Measurements from ENCODE around the gene TNNT3. TPM values are rescaled to one million over a fixed set of nuclear protein-coding genes. Genes with fewer than 3 reads are reported as not detected.
"Not testable (repeated sequence)": the region's sequence is repeated elsewhere in the genome, so short reads cannot be mapped to it uniquely, and the experiment has no call there.

The TNNT3 gene
- polyA plus RNA-seq, 2 of the 4 experiments (the other 2 are of a cell fraction) = not detected

- no peak for DNase-seq (ENCODE audit: low read depth in 1 of 2, low spot score in 1 of 2)
- ChIA-PET CTCF (interaction anchor here (0.6 to 1.5 kb wide), 4 partner anchors 10 to 281 kb away, joined by 3 read pairs; no protein-coding TSS in a partner anchor), POLR2A (no interaction called here)
- ATAC-seq = no peak
- Histone ChIP-seq H3K4me2 (no peak overlapping the region), H3K4me3 (no peak overlapping the region), H3K9me3 (no peaks in the 10 kb centered on the region), H3K4me1 (peaks cover 35% of the 10 kb centered on the region), H3K27ac (peak overlapping the region in 1 of 2 experiments; percentile 38; a peak in 2 of 6 replicates)
- WGBS (ENCODE audit: missing lambda C conversion rate) = 69% methylated on average over 10 of the region's 25 CpGs
- no peak for TF ChIP-seq BCL3 (IDR thresholded peaks at IDR 0.05)
- TF ChIP-seq ELK1 (IDR thresholded peaks at IDR 0.05; ENCODE audit: low read depth, low read length) = no peak
- TF ChIP-seq ZNF302 (CRISPR knock-in tag; IDR thresholded peaks at IDR 0.05) = no peak
- no peak for FAIRE-seq
Observed at GRCh38 chr11:1872267-1872985, 47.1 kb upstream of the TNNT3 start.

GRCh38 chr11:1873048-1873812 lies 46.3 kb upstream of the TNNT3 start:
- H3K4me2 ChIP-seq = 0 out of 3 replicates have a peak overlapping the region, but pooled peaks have one; percentile 19

GRCh38 chr11:1873813-1874150 lies 45.7 kb upstream of the TNNT3 start:
- H3K4me2 ChIP-seq; DNase-seq (ENCODE audit: low read depth in 1 of 2, low spot score in 1 of 2); POLR2A ChIA-PET; H3K9me3 ChIP-seq; H3K4me3 ChIP-seq; ATAC-seq; FAIRE-seq: not testable (repeated sequence)
- peak overlapping the region in 1 of 2 experiments; percentile 38; a peak in 1 of 6 replicates for H3K27ac ChIP-seq
- 82% methylated on average over 16 of the region's 17 CpGs for WGBS (ENCODE audit: missing lambda C conversion rate)
- CTCF ChIA-PET = interaction anchor here (1.1 to 1.8 kb wide), 4 partner anchors 9 to 280 kb away, joined by 3 to 6 read pairs (median 3); no protein-coding TSS in a partner anchor
- H3K4me1 ChIP-seq = peaks cover 35% of the 10 kb centered on the region

More at GRCh38 chr11:1873048-1873812, 46.3 kb upstream of the TNNT3 start:
- no peak for TF ChIP-seq MYC (IDR thresholded peaks at IDR 0.05; ENCODE audit: borderline replicate concordance, low read length)
- no peak for TF ChIP-seq HOXB5 (CRISPR knock-in tag; IDR thresholded peaks at IDR 0.05)
- no peak for TF ChIP-seq POLR2A (IDR thresholded peaks at IDR 0.05; ENCODE audit: low read length)
- TF ChIP-seq POLR2AphosphoS2 (conservative IDR thresholded peaks at IDR 0.05; ENCODE audit: low read length) = no peak
- no peak for TF ChIP-seq REST (IDR thresholded peaks at IDR 0.05)
- TF ChIP-seq HES2 (IDR thresholded peaks at IDR 0.05) = no peak
- TF ChIP-seq PHF8 (IDR thresholded peaks at IDR 0.05; ENCODE audit: borderline replicate concordance, low read depth) = no peak
- no peak for TF ChIP-seq TFCP2L1 (CRISPR knock-in tag; IDR thresholded peaks at IDR 0.05)
- no peak for TF ChIP-seq RCOR1 (IDR thresholded peaks at IDR 0.05; ENCODE audit: low read depth, low read length)
- DNase-seq (ENCODE audit: low read depth in 1 of 2, low spot score in 1 of 2) = peak in 1 of 2 experiments; percentile 41
- Histone ChIP-seq H3K9me3 (no peaks in the 10 kb centered on the region), H3K4me3 (no peak overlapping the region), H3K27ac (peak overlapping the region in 1 of 2 experiments; percentile 38; a peak in 2 of 6 replicates), H3K4me1 (peaks cover 35% of the 10 kb centered on the region)
- WGBS (ENCODE audit: missing lambda C conversion rate) = 52% methylated on average over 8 of the region's 11 CpGs
- ATAC-seq = peak in 1 of 2 experiments; percentile 19; a peak in 2 of 6 replicates
- ChIA-PET CTCF (interaction anchor here (0.6 to 1.8 kb wide), 5 partner anchors 9 to 281 kb away, joined by 3 to 6 read pairs (median 3); no protein-coding TSS in a partner anchor), POLR2A (no interaction called here)
- no peak for FAIRE-seq

GRCh38 chr11:1874441-1875092 lies 44.9 kb upstream of the TNNT3 start:
- FAIRE-seq; ATAC-seq; POLR2A ChIA-PET; H3K9me3 ChIP-seq; H3K4me3 ChIP-seq; DNase-seq (ENCODE audit: low read depth in 1 of 2, low spot score in 1 of 2); H3K4me2 ChIP-seq: not testable (repeated sequence)
- H3K4me1 ChIP-seq = peaks cover 31% of the 10 kb centered on the region
- peak overlapping the region in 1 of 2 experiments; percentile 48; a peak in 1 of 6 replicates for H3K27ac ChIP-seq
- CTCF ChIA-PET = interaction anchor here (1.3 to 10.1 kb wide), 7 partner anchors 8 to 277 kb away, joined by 3 to 334 read pairs (median 22); no protein-coding TSS in a partner anchor
- 80% methylated on average over 7 of the region's 17 CpGs for WGBS (ENCODE audit: missing lambda C conversion rate)
